DMS 273 (cell line): ENCODE measurements around the gene ROR2.

ENCODE experiments used
- DNase-seq: peaks from one replicate; lab custom pipeline; 2025; ENCODE audit not compliant: unreplicated experiment; lab: John Stamatoyannopoulos, UW

Gene ROR2

DNA sequence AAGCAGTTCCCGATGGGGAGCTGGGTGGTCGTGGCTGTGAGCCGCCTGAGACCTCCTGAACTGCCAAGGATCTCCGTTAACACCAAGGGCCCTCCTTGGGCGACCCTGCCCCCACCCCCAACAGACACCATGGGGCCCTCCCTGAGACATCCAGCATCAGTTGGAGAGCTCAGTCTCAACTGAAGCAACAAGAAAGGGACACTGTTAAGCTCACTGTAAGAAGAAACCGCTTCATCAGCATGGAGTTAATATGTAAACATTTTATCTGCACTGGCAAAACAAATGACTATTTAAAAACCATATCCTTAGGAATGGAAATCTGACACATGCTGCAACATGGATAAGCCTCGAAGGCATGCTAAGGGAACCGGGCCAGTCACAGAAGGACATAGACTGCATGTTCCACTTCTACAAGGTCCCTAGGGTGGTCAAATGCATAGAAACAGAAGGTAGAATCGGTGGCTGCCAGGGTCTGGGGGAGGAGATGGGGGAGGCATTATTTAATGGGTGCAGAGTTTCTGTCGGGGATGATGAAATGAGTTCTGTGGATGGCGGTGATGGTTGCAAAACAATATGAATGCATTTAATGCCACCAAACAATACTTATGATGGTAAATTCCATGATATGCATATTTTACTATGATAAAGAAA is 47.4 kb downstream of the ROR2 start:
- peak; percentile 18 for DNase-seq

DNA sequence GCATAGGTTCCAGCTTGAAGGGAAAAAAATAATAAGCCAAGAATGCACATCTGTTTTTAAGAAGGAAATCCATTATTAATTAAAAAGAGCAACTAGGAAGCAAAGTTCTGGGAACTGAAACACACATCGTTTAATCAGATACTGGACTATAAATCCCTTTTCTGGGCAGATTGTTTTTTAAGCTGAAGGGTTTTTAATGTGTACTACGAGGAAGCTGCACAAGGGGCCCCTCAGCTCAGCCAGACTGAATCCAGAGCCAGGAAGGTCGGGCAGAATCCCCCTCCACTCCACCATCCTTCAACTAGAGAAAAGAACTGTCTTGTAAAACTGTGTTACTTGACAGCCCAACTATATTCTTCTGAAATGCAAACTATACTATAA is 49.2 kb downstream of the ROR2 start:
- no peak for DNase-seq

DNA sequence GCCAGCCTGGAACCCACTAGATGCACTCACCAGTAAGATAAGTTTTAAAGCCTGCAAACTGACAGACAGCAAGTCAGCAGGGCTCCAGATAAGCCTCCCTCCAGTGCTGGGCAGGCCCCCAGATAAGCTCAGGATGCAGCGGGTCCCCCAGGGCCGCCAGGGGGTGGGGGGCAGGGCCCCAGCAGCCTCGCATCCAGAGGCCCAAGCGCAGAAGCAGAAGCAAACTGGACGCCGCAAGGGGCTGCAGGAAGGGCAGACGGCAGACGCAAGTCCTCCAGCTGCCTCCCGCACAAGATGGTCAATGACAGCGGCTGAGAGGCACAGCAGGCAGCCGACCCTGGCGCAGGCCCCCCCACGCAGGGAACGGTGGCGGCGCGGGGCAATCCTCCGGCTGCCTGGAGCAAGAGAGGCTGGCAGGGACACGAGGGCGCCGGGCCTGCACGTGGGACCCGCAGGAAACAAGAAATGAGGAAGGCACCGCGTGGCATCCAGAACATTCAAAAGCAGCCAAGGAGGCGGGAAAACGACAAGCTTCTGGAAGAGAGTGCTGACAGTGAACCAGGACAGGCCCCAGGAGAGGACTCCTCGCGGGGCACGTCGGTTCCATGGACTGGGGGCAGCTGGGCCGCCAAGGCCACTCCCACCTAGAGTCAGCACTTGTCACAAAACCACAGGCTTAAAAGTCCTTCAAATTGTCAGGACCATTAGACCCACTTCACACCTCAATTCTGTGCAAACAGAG is 49.8 kb downstream of the ROR2 start:
- no peak for DNase-seq

DNA sequence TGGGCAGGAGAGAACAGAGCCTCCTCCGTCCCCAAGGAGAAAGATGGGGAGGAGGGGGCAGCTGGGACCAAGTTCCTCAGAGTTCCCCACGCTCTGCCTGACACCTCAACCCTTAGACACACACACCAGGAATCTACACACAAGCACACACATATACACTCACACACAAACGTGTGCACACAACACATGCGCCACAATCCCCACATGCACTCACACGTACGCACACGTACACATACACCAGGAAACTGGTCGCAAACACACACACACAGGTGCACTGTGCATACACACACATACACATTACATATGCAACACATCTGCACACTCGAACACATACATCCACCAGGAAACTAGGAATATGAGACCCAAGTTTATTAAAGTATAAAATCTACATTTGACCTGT is 50.4 kb downstream of the ROR2 start:
- no peak for DNase-seq

DNA sequence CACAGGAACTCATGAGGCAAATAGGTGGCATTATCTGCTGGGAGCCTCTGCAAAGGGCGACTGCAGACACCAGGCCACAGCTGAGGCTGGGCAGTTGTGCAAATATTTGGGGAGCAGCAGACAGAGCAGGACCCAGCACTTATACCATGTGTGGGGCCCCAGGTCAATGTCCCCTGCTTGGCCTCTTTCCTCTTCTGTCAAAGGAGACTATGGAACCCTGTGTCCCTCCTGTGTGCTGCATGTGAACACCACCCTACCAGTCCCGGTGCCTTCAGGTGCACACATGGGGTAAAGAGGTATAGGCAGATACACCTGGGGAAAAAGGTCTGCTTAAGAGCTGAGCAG is 50.8 kb downstream of the ROR2 start:
- DNase-seq, result no peak

- peak; percentile 62 for DNase-seq
Measured at GRCh38 chr9:91898451-91899218, 51.4 kb downstream of the ROR2 start.

- DNase-seq, result no peak
Measured at GRCh38 chr9:91897201-91897600, 52.8 kb downstream of the ROR2 start.

DNA sequence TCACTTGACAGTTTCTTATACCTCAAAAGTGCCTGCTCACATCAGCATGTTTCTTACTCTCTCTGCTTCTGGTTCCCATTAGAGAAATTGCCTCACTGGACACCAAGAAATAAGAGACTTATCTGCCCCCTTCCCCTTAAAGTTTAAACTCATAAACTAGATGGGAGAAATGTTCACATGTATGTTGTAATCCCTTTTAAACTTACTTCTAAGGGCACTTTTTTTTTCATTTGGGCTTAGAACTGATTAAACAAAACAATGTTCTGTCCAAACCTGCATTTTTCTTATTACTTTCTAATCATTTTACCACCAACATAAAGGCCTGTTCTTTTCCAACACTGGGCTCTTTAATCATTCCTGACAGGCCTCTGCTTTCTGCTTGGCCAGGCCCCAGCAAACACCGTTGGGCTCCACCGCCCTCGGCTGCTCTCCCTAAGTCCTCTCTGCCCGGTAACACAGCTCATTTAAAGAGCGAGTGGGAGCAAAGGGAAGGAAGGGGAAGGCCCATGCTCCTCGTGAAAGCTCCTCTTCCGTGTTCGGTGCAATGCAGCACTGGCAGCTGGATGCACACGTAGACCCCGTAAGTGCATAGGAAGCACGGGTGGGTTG is 53.4 kb downstream of the ROR2 start:
- peak; percentile 77 for DNase-seq

DNA sequence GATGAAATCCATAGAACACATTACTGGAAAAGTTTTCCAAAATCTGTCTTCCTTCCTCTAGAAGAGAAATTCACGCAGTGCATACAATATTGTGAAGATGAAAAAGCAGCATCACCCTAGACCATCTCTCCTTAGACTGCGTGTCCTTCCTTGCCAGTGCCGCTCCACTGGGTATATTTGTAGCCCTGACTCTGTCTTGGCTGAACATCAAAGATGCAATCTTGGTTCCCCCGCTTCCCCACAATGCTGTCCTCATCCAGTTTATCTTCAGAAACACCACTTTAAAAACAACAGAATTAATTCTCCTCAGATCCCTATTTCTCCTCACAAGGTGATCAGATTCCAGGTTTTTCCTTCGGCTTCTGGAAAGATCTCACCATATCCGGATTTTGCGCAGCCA is 53.9 kb downstream of the ROR2 start:
- DNase-seq, result no peak

- no peak for DNase-seq
Measured at GRCh38 chr9:91894536-91894935, 55.5 kb downstream of the ROR2 start.

- no peak for DNase-seq
Measured at GRCh38 chr9:91894023-91894422, 56.0 kb downstream of the ROR2 start.

GRCh38 chr9:91891915-91892314 is 58.1 kb downstream of the ROR2 start:
- DNase-seq, result no peak

DNA sequence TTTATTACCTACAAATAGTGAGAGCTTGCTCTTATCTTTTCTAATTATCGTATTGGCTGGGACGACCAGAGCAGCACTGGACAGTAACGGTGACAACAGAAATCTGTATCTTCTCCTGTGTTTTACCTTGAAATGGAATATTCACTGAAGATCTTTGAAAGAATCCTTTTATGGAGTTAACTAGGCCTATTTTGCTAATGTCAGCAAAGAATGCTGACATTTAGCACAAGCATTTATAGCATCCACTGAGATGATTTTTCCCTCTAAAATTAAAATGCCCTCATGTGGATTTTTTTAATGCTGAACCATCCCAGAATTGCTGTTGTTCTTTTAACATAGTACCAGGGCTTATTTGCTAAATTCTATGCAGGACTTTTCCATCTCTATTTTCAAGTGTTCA is 59.4 kb downstream of the ROR2 start:
- DNase-seq, result no peak

- DNase-seq, result no peak
Measured at GRCh38 chr9:91889161-91889911, 60.7 kb downstream of the ROR2 start.

DNA sequence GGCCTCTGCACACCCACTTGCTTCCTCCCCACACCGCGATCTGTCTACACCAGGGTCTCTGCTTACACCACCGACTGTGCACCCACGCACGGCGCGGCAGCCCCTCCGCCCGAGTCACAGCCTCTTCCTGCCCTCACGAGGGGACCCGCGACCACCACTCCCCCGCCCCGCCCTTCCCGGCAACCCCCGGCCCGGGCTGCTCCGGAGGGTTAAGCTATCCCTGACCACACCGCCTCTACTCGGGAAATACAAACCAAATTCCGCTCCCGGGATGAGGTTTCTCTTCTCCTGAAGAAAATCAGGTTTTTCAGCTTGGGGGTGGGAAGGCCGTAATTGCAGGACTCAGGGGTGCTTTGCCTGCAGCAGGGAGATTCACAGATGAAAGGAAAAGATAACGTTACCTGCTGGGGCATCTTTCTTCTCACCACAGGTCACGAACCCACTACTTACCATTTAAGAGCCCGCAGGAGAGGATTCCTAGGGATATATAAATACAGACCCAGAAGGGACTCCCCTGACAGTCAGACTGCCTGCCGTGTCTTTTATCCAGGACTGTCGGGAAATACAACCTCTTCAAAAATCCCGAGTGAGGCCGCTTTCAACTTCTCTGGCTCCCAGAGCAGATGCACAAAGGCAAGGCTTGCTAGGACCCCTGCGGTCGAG is 63.5 kb downstream of the ROR2 start:
- no peak for DNase-seq

DNA sequence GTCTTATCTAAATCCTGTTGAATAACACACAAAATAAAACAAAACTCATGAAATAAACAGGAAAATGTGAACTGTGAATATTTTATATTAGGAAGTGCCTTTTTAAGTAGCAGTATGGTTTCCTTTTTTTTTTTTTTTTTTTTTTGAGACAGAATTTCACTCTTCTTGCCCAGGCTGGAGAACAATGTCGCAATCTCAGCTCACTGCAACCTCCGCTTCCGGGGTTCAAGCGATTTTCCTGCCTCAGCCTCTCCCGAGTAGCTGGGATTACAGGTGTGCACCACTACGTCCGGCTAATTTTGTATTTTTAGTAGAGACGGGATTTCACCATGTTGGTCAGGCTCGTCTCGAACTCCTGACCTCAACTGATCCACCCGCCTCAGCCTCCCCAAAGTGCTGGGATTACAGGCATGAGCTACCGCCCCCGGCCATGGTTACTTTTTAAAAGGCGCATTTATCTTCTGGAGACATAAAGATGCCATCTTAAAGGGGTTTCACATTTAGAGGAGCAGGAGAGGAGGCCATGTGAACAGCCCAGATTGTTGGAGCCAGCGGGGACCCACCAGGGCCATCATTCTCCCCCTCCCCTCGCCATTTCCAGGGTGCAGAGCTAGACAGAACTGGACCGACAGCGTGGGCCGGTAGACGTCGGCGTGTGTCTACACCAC is 64.1 kb downstream of the ROR2 start:
- DNase-seq, result no peak

GRCh38 chr9:91884696-91885687 is 65.0 kb downstream of the ROR2 start:
- no peak for DNase-seq

- DNase-seq, result no peak
Measured at GRCh38 chr9:91884153-91884552, 65.9 kb downstream of the ROR2 start.

DNA sequence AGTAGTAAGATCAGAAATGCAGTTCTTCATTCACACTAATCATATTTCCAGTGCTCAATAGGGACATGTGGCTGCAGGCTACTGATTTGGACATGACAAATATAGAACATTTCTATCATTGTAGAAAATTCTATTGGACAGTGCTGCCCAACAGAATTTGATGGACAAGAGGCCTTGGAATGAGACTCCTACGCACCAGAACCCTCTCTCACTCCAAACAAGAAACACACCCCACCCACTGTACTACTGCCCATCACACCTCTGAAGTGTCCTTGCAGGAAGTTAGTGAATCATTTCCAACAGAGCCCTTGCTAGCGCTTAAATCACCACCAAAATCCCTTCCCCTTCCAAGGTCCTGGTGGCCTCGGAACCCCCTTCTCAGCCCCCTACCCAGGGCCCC is 66.5 kb downstream of the ROR2 start:
- no peak for DNase-seq
